Uterus (tissue), 2 donors: ENCODE measurements around the gene RANBP10.

ENCODE experiments used
- POLR2A ChIP-seq, 2 donors: fragments of 450-650 bp; IDR thresholded peaks; one replicate each; pipeline ENCODE4 v1.6.1; 2016; ENCODE audit warnings: antibody characterized with exemption in 2 of 2, mild to moderate bottlenecking in 1 of 2, moderate library complexity in 1 of 2
- TF ChIP-seq, protein P1 (sequence below), 4 experiments: fragments of 200-600 bp in 2 of 4; fragments of 450-650 bp in 2 of 4; sonication (generic) in 2 of 4; IDR thresholded peaks; one replicate each; pipeline ENCODE4 v1.5.1; 2016 to 2019; ENCODE audit warnings: antibody characterized with exemption in 4 of 4, mild to moderate bottlenecking in 2 of 4, moderate library complexity in 1 of 4

DNA sequence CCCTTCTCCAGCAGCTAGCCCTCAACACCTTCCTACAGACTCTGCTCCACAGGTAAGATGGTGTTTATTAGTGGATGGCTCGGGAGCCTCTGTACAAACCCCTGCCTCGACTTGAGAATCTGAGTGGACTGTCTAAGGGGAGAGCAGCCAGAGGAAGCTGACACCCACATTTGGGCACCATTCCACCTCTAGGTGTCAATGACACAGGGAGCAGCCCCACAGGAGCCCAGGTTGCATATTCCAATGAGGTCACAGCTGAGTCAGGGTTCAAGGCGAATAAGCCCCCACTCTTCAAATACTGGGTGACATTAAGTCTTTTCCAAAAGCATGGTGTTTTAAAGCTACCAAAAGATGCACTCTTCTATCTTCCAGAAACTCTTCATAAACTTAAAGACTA is 31.9 kb downstream of the RANBP10 start:
- TF ChIP-seq, protein P1, sequence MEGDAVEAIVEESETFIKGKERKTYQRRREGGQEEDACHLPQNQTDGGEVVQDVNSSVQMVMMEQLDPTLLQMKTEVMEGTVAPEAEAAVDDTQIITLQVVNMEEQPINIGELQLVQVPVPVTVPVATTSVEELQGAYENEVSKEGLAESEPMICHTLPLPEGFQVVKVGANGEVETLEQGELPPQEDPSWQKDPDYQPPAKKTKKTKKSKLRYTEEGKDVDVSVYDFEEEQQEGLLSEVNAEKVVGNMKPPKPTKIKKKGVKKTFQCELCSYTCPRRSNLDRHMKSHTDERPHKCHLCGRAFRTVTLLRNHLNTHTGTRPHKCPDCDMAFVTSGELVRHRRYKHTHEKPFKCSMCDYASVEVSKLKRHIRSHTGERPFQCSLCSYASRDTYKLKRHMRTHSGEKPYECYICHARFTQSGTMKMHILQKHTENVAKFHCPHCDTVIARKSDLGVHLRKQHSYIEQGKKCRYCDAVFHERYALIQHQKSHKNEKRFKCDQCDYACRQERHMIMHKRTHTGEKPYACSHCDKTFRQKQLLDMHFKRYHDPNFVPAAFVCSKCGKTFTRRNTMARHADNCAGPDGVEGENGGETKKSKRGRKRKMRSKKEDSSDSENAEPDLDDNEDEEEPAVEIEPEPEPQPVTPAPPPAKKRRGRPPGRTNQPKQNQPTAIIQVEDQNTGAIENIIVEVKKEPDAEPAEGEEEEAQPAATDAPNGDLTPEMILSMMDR (IDR thresholded peaks at IDR 0.05) = no peak
- no peak for TF ChIP-seq POLR2A (IDR thresholded peaks at IDR 0.05)
